NCI-H146 treated with DMSO at 0.1 percent for 48 hours (cell line): ENCODE results near the gene SPC25.
"Not testable (repeated sequence)": the region's sequence is repeated elsewhere in the genome, so short reads cannot be mapped to it uniquely, and the experiment has no call there.

Experiments used
- DNase-seq: peaks from one replicate; lab custom pipeline; 2025; ENCODE audit not compliant: unreplicated experiment; lab: John Stamatoyannopoulos, UW

The SPC25 gene

GRCh38 chr2:168904358-168904757 is 14.1 kb upstream of the SPC25 start:
- no peak for DNase-seq

GRCh38 chr2:168903888-168904287 is 13.7 kb upstream of the SPC25 start:
- DNase-seq = no peak

DNA sequence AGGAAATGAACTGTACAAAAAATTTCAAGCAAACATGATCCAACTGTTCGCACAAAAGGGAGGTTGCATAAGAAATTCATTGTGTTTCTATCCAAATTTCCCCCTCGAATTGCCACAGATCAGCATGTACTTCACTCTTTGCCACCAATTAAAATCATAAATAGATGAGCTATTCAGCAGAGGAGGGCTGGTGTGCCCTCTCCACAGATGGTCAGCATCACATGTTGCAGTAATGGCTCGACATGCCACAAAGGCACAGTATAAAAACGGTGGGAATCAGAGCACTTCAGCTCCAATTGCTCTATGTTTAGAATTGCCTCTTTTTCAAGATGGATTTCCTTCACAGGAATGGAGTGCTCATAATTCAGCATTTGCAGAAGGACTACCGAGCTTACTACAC is 10.8 kb upstream of the SPC25 start, which contains the start of gene G6PC2:
Gene G6PC2, plus strand, starts transcription at position 289 of the 400 bp plus-strand sequence. Its CDS starts 41 bp downstream, at position 330.
- no peak for DNase-seq

GRCh38 chr2:168897449-168897848 is 7.2 kb upstream of the SPC25 start:
- DNase-seq = no peak

DNA sequence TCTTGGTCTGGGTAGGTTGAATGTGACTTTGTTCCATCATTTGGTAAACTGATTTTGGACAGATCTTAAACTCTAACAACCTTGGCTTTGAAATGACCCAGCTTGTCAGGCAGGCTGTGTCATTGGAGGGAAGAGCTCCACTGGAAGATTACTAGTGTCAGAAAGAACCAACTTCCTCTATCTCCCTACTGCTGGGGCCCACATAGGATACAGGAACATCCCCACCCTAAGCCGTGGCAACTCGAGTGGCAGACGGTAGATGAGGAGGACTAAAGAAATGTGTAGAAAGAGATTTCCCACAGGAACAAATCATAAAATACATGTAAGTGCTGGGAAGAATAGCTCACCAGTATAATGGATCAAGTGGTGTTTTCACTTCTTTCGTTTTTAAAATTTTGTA is 6.6 kb upstream of the SPC25 start:
- no peak for DNase-seq

GRCh38 chr2:168895771-168896170 is 5.5 kb upstream of the SPC25 start:
- no peak for DNase-seq

- DNase-seq = no peak
Observed at GRCh38 chr2:168894720-168895119, 4.5 kb upstream of the SPC25 start.

DNA sequence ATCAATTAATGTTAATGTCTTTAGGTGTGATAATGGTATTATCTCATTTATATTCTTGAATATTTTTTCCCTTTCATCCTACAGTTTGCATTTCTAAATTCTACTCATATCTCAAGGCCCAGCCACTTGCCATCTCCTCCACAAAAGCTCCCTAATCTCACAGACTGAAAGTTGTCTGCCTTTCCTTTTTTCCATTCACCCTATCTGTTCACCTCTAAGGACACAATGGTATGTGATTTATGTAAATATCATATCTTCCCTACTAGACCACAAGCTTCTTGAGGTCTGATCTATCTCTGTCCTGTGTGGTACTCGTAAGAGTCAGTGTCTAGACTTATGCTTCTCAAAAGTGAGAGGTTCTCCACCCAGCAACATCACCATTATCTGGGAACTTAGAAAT is 3.9 kb upstream of the SPC25 start:
- no peak for DNase-seq

GRCh38 chr2:168892327-168892726 is 2.1 kb upstream of the SPC25 start:
- DNase-seq = no peak

DNA sequence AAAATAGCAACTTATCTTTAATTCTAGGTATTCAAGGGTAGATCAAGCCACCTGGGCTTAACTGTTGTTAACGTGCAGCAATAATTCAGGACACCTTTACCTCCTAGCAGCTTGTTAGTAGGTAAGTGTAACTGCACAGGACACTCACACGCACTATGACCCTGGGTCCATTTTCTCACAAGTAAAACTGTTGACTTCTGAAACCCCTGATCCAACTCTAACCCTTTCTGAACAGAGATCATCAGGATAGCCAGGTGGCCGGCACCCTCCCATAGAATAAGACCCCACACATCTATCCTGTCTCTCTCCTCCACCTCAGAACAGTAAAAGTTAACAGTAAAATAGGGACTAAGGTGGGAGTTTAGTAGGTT is 610 bp downstream of the SPC25 start:
- no peak for DNase-seq

GRCh38 chr2:168884975-168885374 is 5.3 kb downstream of the SPC25 start:
- no peak for DNase-seq

- not testable (repeated sequence) for DNase-seq
Observed at GRCh38 chr2:168882163-168882562, 8.1 kb downstream of the SPC25 start.

DNA sequence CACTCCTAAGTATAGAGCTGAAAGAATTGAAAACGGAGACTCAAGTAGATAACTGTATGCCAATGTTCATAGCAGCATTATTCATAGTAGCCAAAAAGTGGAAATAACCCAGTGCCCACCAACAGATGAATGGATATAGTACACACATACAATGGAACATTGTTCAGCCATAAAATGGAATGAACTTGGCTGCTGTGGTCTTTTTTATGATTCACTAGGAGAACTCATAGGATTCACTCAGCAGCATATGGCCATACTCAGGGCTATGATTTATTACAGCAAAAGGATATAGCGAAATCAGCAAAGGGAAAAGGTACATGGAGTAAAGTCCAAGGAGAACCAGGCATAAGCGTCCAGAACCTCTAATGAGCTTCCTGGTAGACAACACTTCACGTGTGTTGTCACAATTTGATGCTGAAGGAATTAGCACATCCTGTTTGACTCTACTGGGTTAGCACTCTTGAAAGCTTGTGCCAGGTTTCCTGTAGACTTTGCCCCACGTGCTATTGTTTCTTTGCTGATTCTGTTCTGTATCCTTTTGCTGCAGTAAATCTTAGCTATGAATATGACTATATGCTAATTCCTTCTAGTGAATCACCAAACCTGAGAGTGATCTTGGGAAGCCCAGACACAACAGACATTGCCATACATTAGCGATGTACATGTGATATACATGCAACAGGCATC is 15.7 kb downstream of the SPC25 start:
- no peak for DNase-seq

- DNase-seq = not testable (repeated sequence)
Observed at GRCh38 chr2:168870824-168871223, 19.4 kb downstream of the SPC25 start.

GRCh38 chr2:168870369-168870768 is 19.9 kb downstream of the SPC25 start:
- DNase-seq = not testable (repeated sequence)

- not testable (repeated sequence) for DNase-seq
Observed at GRCh38 chr2:168867164-168867563, 23.1 kb downstream of the SPC25 start.

DNA sequence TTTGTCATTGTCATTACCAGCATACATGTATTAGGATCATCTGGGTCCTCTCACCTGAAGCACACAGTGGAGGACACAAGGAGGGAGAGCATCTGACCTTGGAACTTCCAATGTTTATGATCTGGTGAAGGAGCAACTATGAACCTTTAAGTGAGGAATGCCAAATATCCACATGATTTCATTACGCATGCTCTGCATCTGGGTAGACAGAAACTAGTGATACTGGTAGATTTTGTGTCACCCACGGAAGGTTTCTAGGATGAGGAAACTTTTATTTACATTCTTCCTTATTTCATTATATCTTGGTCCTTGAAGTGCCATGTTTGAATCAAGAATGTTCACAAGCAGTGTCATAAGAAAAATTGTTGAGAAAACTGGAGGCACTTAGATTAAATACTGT is 32.1 kb downstream of the SPC25 start:
- DNase-seq = no peak

DNA sequence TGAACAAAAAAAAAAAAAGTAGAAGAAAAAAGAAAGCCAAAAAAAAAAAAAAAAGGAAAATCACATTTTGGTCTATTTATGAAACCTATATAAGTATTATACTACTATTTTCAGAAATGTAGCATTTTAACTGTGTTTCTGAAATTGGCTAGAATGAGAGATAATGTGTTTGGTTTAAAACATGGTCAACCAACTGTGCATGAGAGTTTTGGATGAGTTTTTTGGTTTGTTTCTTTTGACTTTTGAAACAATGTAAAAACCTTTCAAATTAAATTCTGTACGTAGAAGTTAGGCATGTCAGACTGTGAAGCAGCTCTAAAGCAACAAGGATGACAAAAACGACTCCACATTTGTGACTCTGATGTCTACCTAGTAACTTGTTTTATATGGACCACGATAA is 34.6 kb downstream of the SPC25 start:
- DNase-seq = no peak

- DNase-seq = no peak
Observed at GRCh38 chr2:168854651-168855050, 35.6 kb downstream of the SPC25 start.

- DNase-seq = no peak
Observed at GRCh38 chr2:168853471-168853870, 36.8 kb downstream of the SPC25 start.

DNA sequence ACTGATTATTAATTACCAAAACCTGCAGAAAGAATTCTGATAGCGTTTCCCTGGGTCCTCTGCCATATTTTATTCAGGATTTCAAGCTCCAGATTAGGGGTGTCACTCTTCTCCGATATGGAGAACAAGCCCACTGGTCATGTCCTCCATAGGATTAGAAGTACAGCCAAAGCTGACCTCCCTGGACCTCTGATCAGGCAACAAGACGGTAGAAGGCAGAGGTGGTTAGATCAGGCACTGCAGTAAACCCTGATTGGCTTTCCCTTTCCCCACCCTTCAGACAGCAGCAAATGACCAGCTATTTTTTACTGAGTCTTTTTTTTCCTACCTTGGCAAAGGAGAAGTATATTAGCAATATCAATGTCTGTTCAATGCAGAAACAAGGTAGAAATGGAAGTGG is 37.7 kb downstream of the SPC25 start:
- DNase-seq = no peak

- DNase-seq = no peak
Observed at GRCh38 chr2:168851674-168852320, 38.4 kb downstream of the SPC25 start.

- DNase-seq = no peak
Observed at GRCh38 chr2:168850846-168851245, 39.4 kb downstream of the SPC25 start.
